CD4-positive, alpha-beta T cell treated with Interleukin-6 for 4 hours (primary cell): ENCODE results near the gene CHRNA10.
A peak's percentile ranks its signal among the peaks of the same experiment; 100 is the strongest.
"Not testable (repeated sequence)": the region's sequence is repeated elsewhere in the genome, so short reads cannot be mapped to it uniquely, and the experiment has no call there.

Source experiments
- DNase-seq: peaks from one replicate; pipeline ENCODE4 v3.0.0-alpha.2; 2020; ENCODE audit warnings: mixed read lengths

The CHRNA10 gene

GRCh38 chr11:3664032-3664630 lies 7.1 kb downstream of the CHRNA10 start:
- no peak for DNase-seq

GRCh38 chr11:3662856-3663255 lies 8.3 kb downstream of the CHRNA10 start:
- DNase-seq = no peak

GRCh38 chr11:3660960-3661359 lies 10.2 kb downstream of the CHRNA10 start:
- DNase-seq = no peak

DNA sequence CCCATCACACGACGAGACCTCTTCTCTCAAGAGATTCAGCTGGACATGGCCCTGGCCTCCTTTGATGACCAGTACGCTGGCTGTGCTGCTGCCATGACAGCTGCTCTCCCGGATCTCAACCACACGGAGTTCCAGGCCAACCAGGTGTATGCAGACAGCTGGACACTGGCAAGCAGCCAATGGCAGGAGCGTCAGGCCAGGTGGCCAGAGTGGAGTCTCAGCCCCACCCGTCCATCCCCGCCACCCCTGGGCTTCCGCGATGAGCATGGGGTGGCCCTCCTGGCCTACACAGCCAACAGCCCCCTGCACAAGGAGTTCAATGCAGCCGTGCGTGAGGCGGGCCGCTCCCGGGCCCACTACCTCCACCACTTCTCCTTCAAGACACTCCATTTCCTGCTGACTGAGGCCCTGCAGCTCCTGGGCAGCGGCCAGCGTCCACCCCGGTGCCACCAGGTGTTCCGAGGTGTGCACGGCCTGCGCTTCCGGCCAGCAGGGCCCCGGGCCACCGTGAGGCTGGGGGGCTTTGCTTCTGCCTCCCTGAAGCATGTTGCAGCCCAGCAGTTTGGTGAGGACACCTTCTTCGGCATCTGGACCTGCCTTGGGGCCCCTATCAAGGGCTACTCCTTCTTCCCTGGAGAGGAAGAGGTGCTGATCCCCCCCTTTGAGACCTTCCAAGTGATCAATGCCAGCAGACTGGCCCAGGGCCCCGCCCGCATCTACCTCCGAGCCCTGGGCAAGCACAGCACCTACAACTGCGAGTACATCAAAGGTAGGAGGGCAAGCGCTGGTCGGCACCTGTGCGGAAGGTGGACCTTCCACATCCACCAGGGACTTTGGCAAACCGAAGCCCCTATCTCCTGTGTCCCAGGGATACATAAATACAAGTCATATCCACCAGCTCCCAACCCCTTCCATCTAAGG lies 11.3 kb downstream of the CHRNA10 start:
- no peak for DNase-seq

GRCh38 chr11:3658252-3658651 lies 12.9 kb downstream of the CHRNA10 start:
- DNase-seq = no peak

DNA sequence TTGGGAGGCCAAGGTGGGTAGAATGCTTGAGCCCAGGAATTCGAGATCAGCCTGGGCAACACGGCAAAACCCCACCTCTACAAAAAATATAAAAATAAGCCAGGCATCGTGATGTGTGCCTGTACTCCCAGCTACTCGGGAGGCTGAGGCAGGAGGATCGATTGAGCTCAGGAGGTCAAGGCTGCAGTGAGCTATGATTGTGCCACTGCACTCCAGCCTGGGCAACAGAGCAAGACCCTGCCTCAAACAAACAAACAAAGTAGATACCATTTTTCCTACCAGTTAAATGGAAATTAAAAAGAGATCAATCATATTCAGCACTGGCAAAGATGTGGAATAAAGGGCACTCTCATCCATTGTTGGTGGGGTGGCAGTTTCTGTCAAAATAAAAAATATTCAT lies 13.9 kb downstream of the CHRNA10 start:
- DNase-seq = not testable (repeated sequence)

- DNase-seq = no peak
Observed at GRCh38 chr11:3655547-3655946, 15.6 kb downstream of the CHRNA10 start.

GRCh38 chr11:3652514-3652913 lies 18.7 kb downstream of the CHRNA10 start:
- DNase-seq = not testable (repeated sequence)

DNA sequence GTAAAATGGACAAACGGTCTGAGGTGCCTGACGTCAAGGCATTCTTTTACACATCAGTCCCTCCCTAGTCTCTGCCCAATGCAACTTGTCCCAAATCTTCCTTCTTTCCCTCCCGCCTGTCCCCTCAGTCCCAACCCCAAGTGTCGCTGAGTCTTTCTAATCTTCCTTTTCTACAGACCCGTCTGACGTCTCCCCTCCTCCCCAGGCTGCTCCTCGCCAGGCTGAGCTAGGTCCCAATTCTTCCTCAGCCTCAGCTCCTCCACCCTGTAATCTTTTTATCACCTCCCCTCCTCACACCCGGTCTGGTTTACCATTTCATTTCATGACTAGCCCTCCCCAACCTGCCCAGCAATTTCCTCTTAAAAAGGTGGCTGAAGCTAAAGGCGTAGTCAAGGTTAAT lies 21.8 kb downstream of the CHRNA10 start:
- DNase-seq = not testable (repeated sequence)

DNA sequence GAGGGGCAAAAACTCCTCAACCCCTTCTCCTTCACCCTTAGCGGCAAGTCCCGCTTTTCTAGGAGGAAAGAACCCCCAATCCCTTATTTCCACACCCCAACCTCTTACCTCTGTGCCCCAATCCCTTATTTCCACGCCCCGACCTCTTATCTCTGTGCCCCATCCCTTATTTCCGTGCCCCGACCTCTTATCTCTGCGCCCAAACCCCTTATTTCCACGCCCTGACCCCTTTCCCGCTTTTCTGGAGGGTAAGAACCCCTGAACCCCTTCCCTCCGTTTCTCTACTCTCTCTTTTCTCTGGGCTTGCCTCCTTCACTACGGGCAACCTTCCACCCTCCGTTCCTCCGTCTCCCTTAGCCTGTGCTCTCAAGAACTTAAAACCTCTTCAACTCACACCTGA lies 22.3 kb downstream of the CHRNA10 start:
- DNase-seq = not testable (repeated sequence)

DNA sequence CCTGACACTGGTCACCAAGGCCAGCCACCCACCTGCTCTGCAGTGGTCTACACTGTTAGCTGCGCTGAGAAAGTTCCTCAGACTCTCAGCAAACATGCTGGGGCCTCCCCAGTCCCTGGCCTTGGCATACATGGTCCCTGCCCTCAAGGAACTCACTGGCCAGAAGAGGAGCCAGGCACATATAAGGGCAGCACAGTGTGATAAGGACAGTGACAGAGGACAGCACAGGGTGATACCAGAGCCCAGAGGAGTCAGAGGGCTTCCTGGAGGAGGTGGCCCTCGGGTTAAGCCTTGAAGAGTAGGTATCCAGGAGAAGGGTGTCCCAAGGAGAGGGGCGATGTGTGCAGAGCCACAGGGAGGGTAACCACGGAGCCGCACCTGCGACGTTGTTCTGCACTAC lies 25.6 kb downstream of the CHRNA10 start:
- DNase-seq = no peak

DNA sequence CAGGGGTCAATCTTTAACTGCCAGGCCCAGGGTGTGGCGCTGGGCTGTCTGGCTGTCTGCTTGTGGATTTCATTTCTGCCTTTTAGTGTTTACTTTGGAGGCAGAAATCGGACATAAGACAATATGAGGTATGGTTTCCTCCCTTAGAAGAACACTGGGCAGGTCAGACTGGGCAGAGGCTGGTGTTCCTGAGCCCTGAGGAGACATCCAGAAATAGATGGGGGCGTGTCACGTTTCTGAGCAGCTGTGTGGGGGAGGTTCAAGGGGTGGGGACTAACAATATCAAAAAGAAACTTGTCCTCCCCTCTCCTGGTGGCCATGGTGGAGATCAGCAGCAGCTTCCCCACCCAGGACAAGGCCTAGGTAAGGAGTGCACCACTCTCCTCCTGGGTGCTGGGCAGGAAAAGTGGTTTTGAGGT lies 26.4 kb downstream of the CHRNA10 start, which contains the start of gene ART1:
ART1 (plus strand) TSS at position 312 of the 419 bp plus-strand sequence. CDS start 14,086 bp downstream, outside the sequence.
- no peak for DNase-seq

DNA sequence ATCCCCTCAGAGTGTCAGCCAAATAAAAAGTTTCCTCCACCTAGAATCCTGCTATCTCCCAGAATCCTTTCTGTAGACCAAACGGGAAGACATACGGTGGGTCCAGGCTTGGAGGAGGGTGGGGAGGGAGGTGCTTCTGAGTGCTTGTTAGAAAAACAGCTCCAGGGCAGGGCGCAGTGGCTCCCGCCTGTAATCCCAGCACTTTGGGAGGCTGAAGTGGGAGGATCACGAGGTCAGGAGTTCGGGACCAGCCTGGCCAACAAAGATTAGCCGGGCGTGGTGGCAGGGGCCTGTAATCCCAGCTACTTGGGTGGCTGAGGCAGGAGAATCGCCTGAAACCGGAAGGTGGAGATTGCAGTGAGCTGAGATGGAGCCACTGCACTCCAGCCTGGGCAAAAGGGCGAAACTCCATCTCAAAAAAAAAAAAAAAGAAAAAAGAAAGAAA lies 28.1 kb downstream of the CHRNA10 start:
- not testable (repeated sequence) for DNase-seq

DNA sequence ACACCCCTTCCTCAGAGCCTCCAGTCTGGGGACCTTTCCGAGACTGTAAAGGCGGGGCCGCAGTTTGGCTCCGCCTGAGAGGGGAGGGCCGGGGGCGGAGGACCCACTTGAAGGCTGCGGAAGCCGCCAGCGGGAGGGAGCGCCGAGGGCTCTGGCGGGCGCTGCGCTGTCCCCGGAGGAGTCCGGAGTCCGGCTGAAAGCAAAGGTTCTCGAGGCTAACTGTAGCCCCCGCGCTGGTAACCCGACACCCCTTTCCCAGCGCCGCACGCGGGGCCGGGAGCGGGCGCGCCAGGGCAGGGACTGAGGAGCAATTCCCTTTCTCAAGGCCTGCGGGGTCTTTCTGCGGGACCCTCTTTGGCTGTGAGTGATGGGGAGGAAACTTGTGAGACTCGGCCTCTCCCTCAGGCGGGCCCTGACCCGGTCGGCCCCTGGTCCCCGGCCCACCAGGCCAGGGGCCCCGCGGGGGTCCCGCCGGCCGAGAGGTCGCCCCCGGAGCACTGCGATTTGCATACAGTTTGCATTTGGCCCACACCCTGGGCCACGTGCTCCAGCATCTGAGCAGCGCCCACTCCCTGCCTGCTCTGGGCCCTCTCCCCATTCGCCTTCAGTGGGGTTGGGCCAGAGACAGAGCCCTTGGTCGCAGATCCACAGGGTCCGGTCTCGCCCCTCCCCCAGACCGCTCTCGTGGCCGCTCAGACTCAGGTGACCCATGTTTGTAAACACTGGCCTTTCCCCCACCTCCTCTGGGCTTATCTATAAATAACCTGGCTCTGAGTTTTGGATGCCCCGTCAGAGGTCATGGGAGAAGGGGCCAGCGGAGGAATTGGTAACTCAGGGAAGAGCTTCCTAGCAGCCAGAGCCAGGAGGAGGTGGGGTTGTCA lies 28.9 kb downstream of the CHRNA10 start:
- peak; percentile 82 for DNase-seq

GRCh38 chr11:3641701-3642070 lies 29.5 kb downstream of the CHRNA10 start, which contains the start of gene ART5:
ART5 (minus strand) TSS chr11:3641992; CDS start chr11:3641862, 130 bp downstream.
- DNase-seq = no peak

- DNase-seq = no peak
Observed at GRCh38 chr11:3641191-3641590, 30.0 kb downstream of the CHRNA10 start.

GRCh38 chr11:3639841-3640240 lies 31.3 kb downstream of the CHRNA10 start:
- no peak for DNase-seq

DNA sequence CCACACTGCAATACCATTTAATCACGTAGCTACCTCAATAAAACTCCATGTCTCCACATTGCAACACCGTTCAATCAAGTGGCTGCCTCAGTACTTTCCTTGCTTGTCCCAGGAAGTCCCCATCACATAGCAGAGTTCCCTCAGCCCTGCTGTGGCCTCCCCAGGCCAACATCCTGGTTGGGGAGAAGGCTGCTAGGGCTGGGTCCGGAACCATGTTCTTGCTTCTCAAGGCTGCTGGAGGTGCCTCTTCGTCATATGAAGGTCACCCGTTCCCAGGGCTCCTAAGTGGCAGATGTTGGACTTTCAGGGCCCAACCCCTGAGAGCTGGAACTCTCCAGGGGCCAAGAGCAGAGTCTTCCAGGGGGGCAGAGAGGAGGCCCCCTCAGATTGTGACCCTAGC lies 32.7 kb downstream of the CHRNA10 start:
- no peak for DNase-seq

DNA sequence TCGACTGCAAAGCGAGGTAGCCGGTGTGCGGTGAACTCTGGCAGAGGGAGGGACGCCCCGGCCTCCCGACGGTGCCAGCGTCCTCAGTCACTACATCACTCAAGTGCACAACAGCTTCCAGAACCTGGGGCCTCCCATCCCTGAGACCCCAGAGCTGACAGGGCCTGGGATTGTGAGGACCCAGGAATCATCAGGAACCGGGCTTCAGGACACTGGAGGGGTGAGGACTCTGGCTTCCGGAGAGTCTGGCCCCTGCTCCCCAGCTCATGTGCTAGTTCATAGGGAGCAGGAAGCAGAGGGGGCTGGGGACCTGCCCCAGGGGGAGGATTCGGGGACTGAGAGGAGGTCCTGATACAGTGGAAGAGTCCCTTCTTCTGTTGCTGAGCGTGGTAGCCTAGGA lies 34.0 kb downstream of the CHRNA10 start:
- no peak for DNase-seq

DNA sequence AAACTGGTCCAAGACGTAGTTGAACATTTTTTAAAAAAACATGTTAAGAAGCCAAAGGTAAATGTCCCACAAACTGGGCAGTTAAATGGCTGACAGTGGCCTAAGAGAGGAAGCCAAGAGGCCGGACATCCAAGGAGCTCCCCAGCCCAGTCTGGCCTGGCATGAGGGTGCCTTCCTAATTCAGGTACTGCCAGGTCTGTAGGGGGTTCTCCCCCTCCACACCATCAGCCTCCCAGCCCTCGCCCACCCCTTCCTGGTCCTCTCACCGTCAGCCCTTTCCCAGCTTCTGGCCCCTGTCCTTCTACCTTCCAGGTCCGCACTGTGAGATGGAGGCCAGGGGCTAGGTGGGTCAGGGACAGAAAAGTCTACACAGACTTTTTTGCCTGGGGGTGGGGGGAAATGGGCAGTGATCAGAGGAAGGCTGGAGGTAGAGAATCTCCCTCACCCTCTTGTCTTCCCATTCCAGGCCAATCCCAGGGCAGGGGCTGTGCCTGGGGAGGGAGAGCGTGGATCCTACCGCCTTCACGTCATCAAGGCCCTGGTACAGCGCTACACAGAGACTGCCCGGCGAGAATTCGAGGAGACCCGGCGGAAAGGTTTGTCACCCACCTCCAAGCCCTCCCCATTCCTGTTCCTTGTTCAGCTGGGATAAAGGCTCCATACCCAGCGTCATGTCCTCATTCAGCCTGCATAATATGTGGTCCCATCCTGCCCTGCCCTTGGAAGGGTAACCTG lies 35.4 kb downstream of the CHRNA10 start:
- DNase-seq = no peak

DNA sequence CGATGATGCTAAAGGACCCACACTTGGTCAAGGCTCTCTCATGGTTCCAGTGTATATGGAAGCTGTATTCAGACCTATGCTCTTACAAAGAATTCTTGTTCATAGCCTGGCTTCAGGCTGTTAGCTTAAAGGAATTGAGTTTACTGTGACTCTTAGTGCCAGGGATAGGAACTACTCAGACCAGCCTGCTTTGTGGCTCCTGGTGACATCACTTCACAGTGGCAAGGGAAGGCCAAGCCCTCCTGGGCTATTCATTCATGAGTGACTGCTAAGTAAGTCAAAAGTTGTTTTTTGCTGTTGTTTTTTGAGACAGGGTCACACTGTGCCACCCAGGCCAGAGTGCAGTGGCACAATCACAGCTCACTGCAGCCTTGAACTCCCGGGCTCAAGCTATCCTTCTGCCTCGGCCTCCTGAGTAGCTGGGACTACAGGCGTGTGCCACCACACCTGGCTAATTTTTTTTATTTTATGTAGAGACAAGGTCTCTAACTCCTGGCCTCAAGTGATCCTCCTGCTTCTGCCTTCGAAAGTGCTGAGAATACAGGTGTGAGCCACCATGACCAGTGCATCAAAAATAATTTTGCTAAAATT lies 39.0 kb downstream of the CHRNA10 start:
- no peak for DNase-seq

DNA sequence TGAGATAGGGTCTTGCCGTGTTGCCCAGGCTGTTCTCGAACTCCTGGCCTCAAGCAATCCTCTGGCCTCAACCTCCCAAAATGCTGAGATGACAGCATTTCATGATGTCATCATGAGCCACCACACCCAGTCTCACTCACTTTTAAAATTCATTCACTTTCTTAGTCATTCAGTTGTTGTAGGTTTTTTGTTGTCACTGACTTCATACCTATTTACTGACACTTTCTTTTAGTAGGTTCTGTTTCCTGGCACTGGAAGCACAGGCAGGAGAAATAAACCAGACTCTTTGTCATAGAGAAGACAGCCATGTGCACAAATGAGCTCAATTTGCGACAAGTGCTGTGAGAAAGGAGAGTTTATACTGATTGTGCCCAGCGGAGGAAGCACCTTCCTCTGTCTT lies 39.9 kb downstream of the CHRNA10 start:
- no peak for DNase-seq
